ENCODE measurements around the gene AKTIP. TPM values are rescaled to one million over a fixed set of nuclear protein-coding genes. Genes with fewer than 3 reads are reported as not detected.

AKTIP gene
- total RNA-seq (2022; extraction: Qiagen RNA extraction; ENCODE audit: low read depth) = 18.9 to 26.5 TPM (median 22.7 TPM) in 5 replicates

DNA sequence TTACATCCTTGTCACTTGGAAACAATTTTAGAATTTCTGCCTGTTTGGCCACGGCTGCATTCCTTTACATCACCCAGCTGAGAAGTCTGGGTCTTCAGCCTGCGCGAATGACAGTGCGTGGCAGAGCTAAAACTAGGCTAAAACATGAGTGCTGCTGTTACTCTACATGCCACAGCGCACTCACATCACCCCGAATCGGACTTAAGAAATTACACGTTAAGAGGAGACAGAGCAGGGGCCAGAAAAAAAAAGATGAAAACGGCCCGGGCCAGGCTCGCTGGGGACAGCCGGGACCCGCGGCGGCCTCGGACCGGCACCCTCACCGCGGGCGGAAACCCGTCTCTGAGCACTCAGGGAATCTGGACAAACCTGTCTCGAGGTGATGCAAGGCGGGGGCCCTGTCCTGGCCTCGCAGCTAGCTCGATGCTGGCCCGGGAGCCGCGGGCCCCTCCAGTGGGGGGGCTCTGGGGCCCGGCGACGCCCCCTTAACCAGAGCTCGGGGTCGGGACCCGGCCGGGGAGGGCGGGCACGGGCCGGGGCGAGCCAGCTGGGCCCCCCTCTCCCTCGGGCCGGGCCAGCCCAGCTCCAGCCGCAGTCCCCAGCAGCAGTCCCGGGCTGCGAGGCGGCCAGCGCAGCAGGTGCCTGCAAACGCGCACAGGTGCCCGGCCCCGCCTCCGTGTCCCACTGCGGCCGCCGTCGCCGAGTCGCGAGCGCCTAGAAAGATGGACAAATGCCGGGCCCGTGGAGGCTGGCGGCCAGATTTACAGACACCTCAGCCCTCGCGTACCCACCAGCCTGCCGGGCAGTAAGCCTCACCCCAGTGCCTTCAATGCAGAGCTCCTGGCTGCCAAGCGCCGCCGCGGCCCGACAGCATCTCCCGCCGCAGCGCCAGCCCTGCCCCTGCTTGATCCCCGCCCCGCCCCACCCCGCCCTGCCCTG is at the start of gene AKTIP:
AKTIP (minus strand) TSS at position 879 of the 939 bp plus-strand sequence. CDS start 2,950 bp downstream, outside the sequence.

Other genes starting within 250 kb of the AKTIP start
- 9.8 to 16.2 TPM (median 13.6 TPM) in 5 replicates for gene RBL2, start 68.7 kb downstream of the AKTIP start, total RNA-seq (2022; extraction: Qiagen RNA extraction; ENCODE audit: low read depth)
- gene RPGRIP1L, start 200.7 kb upstream of the AKTIP start, total RNA-seq (2022; extraction: Qiagen RNA extraction; ENCODE audit: low read depth) = 9.9 to 11.6 TPM (median 11.1 TPM) in 5 replicates
- gene FTO, start 200.9 kb upstream of the AKTIP start, total RNA-seq (2022; extraction: Qiagen RNA extraction; ENCODE audit: low read depth) = 24.7 to 42.0 TPM (median 30.8 TPM) in 5 replicates